ENCODE results near the gene APOBEC4.
A peak's percentile ranks its signal among the peaks of the same experiment; 100 is the strongest.

APOBEC4 gene

DNA sequence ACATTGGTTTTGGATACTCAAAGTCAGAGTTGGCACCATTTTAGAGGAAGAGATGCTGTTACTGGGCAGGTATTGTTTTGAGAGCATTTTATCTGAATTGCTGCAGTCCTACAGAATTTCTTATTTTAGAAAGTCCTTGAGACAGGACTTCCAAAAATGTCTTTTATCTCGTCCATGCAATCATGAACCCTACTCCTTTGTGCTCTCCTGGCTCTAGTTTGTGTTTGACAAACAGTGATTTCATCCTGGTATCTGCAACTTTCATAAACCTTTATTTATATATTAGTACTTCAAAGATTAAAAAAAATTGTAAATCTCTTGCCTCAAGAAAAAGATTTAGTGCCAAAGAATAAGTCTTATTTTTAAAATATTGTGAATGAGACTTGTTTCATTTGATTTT, 12.9 kb downstream of the APOBEC4 start:
- no peaks in the 10 kb centered on the region for H3K9me3 Mint-ChIP-seq
- TF ChIP-seq, protein P1, sequence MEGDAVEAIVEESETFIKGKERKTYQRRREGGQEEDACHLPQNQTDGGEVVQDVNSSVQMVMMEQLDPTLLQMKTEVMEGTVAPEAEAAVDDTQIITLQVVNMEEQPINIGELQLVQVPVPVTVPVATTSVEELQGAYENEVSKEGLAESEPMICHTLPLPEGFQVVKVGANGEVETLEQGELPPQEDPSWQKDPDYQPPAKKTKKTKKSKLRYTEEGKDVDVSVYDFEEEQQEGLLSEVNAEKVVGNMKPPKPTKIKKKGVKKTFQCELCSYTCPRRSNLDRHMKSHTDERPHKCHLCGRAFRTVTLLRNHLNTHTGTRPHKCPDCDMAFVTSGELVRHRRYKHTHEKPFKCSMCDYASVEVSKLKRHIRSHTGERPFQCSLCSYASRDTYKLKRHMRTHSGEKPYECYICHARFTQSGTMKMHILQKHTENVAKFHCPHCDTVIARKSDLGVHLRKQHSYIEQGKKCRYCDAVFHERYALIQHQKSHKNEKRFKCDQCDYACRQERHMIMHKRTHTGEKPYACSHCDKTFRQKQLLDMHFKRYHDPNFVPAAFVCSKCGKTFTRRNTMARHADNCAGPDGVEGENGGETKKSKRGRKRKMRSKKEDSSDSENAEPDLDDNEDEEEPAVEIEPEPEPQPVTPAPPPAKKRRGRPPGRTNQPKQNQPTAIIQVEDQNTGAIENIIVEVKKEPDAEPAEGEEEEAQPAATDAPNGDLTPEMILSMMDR (IDR thresholded peaks at IDR 0.05) = no peak
- peaks cover 9% of the 10 kb centered on the region for H3K4me1 Mint-ChIP-seq
- H3K27me3 Mint-ChIP-seq (ENCODE audit: low read depth, poor library complexity) = peaks cover 49% of the 10 kb centered on the region
- H3K4me3 Mint-ChIP-seq = no peak overlapping the region
- no peak for DNase-seq
- no peaks in the 10 kb centered on the region for H3K36me3 Mint-ChIP-seq (ENCODE audit: low read depth)
- H3K27ac Mint-ChIP-seq = no peak overlapping the region

DNA sequence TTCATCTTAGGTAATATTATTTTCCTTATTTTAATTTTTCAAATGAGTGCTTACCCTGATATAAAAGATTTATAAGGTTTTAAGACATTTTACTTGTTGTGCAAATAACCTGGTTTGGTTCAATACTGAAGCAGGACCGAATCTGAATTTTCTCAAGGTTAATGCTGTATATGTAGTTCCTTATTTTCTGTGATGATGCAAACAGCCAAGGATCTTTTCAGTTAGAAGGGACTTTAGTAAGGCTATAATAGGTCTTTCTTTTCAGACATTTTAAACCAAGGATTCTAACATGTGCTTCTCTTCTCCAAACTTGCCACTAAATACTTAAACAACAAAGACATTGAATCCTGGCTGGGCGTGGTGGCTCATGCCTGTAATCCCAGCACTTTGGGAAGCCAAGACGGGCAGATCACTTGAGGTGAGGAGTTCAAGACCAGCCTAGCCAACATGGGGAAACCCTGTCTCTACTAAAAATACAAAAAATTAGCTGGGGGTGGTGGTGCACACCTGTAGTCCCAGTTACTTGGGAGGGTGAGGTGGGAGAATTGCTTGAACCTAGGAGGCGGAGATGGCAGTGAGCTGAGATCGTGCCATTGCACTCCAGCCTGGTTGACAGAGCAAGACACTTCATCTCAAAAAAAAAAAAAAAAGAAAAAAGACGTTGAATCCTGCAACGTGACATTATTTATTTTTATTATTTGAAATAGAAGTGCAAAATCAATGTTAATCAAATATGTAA, 14.3 kb downstream of the APOBEC4 start:
- H3K4me3 Mint-ChIP-seq = no peak overlapping the region
- no peak overlapping the region for H3K27ac Mint-ChIP-seq
- peaks cover 44% of the 10 kb centered on the region for H3K27me3 Mint-ChIP-seq (ENCODE audit: low read depth, poor library complexity)
- TF ChIP-seq, protein P1 (IDR thresholded peaks at IDR 0.05) = no peak
- DNase-seq = no peak
- no peaks in the 10 kb centered on the region for H3K36me3 Mint-ChIP-seq (ENCODE audit: low read depth)
- no peaks in the 10 kb centered on the region for H3K9me3 Mint-ChIP-seq
- H3K4me1 Mint-ChIP-seq = peaks cover 21% of the 10 kb centered on the region

DNA sequence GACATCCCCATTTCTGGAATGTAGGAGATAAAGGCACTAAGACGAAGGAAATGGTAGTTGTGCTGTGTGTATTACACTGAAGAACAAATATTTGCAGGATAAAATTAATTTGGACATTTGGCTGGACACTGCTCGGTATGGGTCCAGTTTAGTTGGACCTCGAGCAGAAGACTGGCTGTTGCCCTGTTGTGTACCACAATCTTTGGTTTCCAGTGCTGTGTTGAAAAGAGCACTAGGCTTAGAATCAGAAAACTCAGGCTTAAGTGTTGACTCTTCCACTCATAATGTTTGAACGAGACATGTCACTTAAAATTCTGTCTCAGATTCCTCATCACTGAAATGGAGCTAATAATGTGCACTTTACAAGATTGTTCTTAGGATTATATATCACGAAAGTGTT, 16.3 kb downstream of the APOBEC4 start:
- no peak overlapping the region for H3K27ac Mint-ChIP-seq
- H3K9me3 Mint-ChIP-seq = no peaks in the 10 kb centered on the region
- H3K36me3 Mint-ChIP-seq (ENCODE audit: low read depth) = peaks cover 2% of the 10 kb centered on the region
- TF ChIP-seq, protein P1 (IDR thresholded peaks at IDR 0.05) = no peak
- peaks cover 40% of the 10 kb centered on the region for H3K27me3 Mint-ChIP-seq (ENCODE audit: low read depth, poor library complexity)
- DNase-seq = no peak
- H3K4me3 Mint-ChIP-seq = peak overlapping the region; percentile 100
- peaks cover 38% of the 10 kb centered on the region for H3K4me1 Mint-ChIP-seq

GRCh38 chr1:183636334-183636682, 16.8 kb downstream of the APOBEC4 start:
- Mint-ChIP-seq H3K36me3 (ENCODE audit: low read depth) (peaks cover 4% of the 10 kb centered on the region), H3K9me3 (no peaks in the 10 kb centered on the region), H3K27ac (no peak overlapping the region), H3K4me3 (peak overlapping the region; percentile 100), H3K27me3 (ENCODE audit: low read depth, poor library complexity) (peaks cover 40% of the 10 kb centered on the region), H3K4me1 (peaks cover 40% of the 10 kb centered on the region)
- TF ChIP-seq, protein P1 (IDR thresholded peaks at IDR 0.05) = no peak
- DNase-seq = no peak

DNA sequence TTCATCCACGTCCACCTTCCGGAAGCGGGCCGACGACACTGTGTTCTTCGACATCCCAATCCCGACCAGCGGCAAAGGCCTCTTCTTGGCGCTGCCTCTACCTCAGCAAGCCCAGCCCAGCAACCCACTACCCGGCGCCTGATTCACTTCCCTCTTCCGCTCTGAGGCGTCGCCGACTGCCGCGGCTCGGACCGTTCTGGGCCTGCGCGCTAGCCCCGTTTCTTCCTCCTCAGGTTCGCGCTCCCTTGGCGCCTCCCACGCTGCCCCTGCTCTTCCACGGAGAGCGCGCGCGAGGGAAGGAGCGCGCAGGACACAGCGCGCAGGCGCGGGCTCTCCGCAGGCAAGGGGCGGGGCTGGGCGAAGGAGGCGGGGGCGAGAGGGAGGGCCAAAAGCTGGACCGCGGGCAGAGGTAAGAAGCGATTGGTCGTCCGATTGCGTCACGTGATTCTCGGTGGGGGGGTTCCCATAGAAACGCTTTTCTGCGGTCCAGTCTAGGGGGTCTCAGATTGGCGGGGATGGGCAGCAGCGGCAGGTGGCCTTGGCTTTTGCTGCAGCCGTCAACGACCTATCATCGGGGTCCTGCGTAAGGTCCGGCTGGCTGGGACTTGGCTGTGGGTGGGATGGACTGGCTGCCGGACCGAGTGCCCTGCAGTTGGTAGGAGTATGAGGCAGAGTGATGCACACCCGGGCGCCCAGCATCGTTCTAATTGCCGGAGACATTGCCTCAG, 17.3 kb downstream of the APOBEC4 start, which contains the start of gene ARPC5:
Gene ARPC5 (minus strand): TSS at position 178 of the 728 bp plus-strand sequence. CDS start 124 bp downstream, at position 54.
- H3K9me3 Mint-ChIP-seq = no peaks in the 10 kb centered on the region
- peaks cover 44% of the 10 kb centered on the region for H3K4me1 Mint-ChIP-seq
- peaks cover 7% of the 10 kb centered on the region for H3K36me3 Mint-ChIP-seq (ENCODE audit: low read depth)
- peak; percentile 97 for DNase-seq
- peak within 1 kb of the TSS; percentile 100 for H3K4me3 Mint-ChIP-seq
- H3K27me3 Mint-ChIP-seq (ENCODE audit: low read depth, poor library complexity) = peaks cover 40% of the 10 kb centered on the region
- TF ChIP-seq, protein P1 (IDR thresholded peaks at IDR 0.05) = no peak
- H3K27ac Mint-ChIP-seq = peak within 1 kb of the TSS; percentile 99
